Renal cortex interstitium (tissue), 11 donors: ENCODE measurements around the gene ADARB2. TPM values are rescaled to one million over a fixed set of nuclear protein-coding genes. Genes with fewer than 3 reads are reported as not detected.

Experiments
- DNase-seq, 11 donors: peaks; one replicate each; pipeline ENCODE4 v3.0.0-alpha.2; 2013; ENCODE audit warnings: low read depth in 9 of 11, low spot score in 4 of 11; ENCODE audit errors: extremely low read depth in 1 of 11
- polyA plus RNA-seq, 3 donors: library from polyadenylated mRNA; unstranded; fragments of 120-200 nt; gene quantifications; one replicate each; pipeline ENCODE4 v1.2.1, GENCODE V29; 2013; ENCODE audit not compliant: insufficient read length in 3 of 3

Gene ADARB2
- polyA plus RNA-seq, 3 donors: 1.1 to 2.1 (median 1.5) TPM

DNA sequence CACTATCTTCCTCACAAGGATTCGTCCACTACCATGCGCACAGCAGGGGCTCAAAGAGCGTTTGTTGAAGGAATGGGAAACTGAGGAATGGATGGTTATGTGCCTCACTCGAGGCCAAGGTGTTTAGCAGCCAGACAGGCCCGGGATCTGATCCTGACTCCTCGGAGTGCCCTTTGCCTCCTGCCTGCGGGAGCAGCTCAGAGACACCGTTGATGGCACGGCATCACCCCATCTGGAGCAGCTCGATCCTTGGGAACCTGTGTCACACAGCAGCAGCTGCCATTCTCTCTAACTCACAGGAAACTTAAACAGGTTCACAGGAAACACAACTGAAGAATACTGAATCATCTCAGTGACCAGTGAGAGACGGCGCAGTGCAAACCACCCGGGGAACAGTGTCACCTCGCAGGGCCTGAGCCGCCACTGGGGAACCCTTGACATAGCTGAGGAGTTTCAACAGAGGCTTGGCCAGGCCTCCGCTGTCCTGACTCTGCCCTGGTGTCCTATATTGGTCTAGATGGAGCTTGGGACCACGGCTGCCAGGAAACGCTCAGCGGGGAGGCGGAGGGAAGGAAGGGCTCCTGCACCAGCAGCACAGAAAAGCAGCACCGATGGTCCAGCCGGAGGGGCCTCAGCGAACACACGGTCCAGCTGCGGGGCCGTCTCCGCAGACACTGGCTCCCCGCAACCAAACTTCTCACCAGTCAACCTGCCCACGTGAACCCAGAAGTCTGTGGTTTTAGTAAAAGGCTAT lies 169.4 kb downstream of the ADARB2 start:
- DNase-seq: no peak

DNA sequence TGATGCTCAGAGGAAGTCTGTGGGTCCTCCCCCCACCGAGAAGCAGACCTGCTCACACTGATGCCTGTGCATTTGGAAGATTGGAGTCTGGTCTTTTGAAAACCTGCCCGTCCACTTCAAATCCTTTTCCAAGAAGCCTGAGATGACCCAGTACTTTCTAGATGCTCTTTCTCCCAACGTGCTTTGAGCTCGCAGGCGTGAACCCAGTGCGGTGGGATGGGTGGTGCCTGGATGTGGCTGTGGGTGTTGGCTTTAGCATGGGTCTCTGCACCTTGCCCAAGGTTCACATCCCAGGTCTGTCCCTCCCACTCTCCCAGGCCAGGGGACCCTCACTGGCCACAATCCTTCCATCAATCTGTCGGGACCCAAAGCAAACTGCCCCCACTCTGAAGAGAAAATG lies 170.2 kb downstream of the ADARB2 start:
- no peak for DNase-seq

DNA sequence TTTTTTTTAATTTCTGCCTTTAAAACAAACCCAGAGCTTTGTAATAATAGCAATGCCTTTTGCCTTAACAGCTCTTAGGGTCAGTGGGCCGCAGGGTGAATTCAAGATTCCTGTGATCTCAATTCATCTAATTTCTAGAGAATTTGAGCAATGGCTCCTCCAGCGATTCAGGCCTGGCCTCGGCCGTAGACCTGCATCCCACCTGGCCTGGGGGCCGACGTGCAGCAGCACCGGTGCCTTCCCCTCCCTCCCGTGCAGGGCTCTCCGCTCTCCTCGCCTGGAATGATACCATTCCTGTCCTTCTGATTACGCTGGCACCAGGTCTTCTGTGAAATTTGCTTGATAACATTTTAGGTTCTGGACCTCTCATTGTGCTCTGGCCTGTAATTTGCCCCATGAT lies 172.5 kb downstream of the ADARB2 start:
- DNase-seq: no peak

DNA sequence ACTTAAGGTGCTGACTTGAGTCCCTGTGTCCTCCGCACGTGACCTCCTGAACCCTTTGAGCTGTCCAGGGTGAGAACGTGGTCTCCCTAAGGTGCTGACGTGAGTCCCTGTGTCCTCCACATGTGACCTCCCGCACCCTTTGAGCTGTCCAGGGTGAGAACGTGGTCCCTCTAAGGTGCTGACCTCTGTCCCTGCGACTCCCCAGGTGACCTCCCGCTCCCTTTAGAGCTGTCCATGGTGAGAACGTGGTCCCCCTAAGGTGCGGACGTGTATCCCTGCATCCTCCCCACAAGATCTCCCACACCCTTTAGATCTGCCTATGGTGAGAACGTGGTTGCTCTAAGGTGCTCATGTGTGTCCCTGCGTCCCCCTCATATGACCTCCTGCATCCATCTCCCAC lies 174.3 kb downstream of the ADARB2 start:
- no peak for DNase-seq

DNA sequence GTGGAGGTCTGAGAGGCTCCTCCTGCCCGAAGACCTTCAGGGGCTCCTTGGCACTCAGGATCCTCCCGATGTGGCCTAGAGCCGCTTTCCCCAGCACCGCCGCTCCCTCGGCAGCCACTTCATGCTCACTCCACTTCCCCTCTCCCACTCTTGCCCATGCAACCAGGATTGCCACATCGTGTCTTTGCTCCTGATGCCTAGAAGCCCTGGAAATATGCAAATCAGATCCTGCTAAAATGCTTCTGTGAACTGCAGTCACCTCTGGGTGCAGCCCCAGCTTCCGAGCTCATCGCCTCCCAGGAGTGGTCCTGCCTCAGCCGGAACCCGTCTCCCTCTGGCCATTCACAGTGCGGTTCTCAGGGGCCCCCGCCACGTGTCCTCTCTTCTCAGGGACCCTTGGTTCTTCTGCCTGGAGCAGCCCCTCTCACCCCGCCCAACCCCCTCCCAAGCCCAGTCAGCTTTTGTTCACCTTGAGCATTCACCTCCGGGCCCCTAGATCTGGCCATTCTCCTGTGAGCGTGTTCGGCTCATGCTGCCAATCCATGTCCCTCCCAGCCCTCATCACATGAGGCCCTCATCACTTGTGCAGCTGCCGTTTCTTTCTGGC lies 175.5 kb downstream of the ADARB2 start:
- DNase-seq: no peak

DNA sequence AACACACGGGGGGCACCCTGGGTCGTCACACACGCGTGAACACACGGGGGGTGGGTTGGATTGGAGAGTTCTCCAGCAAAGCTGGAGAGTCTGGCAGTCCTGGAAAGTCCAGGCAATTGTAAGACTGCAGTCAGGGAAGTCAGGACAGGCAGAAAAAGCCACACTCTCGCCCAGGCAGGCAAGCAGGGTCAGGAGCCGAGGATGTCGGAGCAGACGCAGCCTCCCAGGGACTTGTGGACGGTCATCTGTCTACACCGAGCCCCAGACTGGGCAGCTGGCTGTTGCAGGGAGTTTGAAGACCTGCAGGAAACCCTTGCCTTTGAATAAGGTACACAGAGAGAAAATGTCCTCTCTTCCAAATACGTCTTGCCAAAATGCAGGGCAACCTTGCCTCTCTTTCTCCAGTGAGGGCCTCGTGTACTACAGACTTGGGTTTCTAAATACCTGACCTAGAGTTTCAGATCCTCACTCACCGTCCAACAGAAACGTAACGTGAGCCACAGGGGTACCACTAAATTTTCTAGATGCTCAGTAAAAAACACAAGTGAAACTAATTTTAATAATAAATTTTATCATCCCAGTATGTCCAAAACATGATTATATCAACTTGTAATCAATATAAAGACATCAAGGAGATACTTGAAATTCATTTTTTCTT lies 176.7 kb downstream of the ADARB2 start:
- DNase-seq: no peak

DNA sequence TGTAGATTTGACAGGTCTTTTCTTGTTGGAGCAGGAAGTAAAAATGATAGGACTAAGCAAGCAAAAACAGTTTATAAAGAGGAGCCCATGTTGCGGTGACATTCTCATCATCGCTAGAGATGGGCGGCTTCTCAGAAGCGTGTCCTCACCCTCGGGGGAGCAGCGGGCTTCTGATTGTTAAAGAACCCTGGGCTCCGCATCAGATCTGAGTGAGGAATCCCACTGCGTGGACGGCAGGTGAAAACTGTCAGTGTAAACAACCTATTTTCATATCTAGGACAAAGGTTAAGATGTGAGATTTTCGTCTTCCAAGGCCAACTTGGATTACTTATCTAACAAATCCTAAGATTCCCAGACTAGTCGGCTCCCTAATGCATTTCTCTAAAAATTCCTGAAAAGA lies 177.6 kb downstream of the ADARB2 start:
- DNase-seq: no peak

DNA sequence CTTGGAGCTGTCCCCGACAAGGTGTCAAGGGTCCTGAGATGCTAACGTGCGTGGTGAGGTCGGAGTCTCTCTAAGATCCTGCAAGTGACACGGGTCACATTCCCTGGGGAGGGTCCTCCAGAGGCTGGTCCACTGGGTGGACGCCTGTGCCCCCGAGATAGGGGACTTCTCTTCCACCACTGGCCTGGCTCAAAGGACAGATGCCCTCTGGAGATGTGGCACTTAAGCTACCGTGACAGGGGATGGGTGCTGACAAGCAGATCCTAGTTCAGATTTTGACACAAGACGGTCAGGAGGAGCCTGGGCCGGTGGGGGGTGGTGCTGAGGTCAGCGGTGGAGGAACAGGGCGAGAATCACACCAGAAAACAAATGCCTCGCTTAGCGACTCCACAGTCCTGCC lies 178.0 kb downstream of the ADARB2 start:
- DNase-seq: no peak

DNA sequence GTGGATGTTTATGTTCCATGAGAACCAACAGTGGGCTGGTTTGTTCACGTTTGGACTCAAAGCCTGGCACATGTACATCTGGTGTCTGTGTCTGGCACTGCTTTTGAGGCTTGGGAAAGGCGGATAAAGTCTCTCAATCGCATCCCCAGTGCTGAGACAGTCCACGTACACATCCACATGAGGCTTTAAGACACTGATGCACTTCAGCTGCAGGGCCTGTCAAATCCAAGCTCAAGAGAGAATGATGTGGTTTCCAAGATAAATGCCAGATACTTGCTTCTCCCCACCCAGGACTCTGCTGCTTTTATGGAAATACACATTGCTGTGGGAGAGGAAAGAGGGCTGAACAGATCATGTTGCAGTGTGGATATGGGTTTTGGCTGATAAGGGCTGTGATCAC lies 178.4 kb downstream of the ADARB2 start:
- no peak for DNase-seq

DNA sequence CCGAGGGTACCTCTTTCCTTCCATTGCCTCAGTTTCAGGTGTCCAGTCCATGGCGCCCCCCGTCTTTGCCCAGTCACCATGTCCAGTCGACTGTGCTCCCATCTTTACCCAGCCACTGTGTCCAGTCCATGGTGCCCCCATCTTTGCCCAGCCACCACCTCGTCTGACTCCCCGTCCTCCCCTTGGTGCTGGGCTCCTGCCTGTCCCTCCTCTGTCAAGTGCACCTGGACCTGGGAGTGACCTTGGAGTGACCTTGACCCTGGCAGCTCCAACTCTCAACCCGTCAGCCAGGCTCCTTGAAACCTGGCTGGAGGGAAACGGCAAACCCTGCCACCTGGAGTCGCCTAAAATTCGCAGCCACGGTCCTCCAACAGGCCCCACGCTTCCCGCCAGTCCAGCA lies 180.2 kb downstream of the ADARB2 start:
- no peak for DNase-seq

DNA sequence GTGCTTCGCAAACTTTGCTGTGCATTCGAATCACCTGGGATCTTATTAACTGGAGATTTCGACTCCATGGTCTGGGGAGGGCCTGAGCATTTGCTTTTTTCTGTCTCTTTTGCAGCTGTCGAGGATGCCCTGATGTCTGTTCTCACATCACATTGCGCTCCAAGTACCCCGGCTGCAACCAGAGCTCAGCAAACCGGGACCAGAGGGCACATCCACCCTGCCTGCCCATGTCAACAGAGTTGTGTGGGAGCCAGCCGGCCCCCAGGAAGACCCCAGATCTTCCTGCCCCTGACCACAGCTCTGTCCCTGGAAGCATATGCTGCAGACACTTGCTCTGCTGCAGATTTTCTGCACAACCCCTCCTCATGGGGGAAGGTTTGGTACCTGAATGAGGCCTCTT lies 180.8 kb downstream of the ADARB2 start:
- no peak for DNase-seq

DNA sequence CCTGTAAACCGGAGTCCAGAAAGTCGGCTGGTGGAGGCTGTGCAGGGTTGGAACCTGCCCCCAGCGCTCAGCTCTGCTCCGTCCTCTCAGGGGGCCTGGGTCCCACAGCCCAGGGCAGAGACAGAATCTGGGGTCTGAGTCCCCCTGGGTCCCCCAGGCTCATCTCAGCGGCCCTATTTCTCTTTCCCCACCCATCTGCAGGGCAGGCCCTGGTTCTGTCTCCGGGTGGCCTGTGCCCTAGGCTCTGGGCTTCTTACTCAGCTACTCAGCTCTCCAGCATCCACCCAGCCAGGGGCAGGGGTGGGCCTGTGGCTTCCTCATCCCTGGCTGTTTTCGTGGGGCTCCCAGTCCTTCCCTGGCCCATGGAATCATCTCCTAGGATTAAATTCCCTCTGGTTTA lies 183.4 kb downstream of the ADARB2 start:
- DNase-seq: no peak

DNA sequence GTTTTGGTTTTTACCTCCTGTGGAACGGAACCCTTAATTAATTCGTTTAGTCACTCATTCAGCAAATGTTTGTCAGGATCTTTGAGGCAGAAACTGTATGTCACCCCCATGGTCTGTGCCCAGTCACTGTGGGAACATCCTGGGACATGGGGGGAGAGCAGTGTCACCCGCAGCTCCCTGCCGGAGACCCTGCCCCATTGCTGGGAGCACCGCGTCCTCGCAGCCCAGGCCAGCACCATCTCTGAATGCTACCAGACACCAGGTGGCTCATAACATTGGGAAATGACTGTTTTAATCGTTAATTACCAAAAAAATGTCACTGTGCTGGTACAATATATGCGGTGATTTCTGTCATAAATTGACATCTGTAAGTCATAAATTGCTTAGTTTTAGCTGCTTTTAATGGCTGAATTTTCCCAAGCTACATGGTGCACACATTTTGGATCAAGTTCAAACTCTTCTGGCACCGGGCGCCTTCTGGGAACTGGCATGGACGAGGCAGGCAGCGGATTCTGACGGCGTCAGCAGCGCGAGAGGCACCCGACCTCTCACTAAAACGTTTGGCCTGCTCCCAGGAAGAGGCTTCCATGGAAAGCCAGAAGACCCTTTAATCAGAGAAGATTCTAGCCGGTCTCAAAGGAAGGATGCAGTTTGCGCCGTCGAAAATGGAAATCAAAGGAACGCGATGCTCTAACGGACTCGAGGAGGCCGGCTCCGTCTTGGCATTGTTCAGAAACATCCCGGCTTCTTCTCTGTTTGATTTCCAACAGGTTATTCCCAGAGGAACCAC lies 184.2 kb downstream of the ADARB2 start:
- DNase-seq: no peak

DNA sequence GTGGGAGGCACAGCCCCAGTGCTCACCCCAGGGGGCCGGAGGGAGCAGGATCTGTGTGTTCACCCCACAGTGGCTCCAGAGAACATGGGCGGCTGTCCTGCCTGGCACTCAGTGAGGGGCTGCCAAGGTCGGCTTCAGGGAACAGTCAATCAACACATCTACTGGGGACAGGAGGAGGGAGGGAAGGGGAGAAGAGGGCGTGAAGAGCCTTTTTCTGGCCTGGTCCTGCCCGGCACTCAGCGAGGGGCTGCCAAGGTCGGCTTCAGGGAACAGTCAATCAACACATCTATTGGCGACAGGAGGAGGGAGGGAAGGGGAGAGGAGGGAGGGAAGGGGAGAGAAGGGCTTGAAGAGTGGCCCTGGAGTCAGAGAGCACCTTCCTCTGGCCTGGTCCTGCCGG lies 184.9 kb downstream of the ADARB2 start:
- DNase-seq: no peak

DNA sequence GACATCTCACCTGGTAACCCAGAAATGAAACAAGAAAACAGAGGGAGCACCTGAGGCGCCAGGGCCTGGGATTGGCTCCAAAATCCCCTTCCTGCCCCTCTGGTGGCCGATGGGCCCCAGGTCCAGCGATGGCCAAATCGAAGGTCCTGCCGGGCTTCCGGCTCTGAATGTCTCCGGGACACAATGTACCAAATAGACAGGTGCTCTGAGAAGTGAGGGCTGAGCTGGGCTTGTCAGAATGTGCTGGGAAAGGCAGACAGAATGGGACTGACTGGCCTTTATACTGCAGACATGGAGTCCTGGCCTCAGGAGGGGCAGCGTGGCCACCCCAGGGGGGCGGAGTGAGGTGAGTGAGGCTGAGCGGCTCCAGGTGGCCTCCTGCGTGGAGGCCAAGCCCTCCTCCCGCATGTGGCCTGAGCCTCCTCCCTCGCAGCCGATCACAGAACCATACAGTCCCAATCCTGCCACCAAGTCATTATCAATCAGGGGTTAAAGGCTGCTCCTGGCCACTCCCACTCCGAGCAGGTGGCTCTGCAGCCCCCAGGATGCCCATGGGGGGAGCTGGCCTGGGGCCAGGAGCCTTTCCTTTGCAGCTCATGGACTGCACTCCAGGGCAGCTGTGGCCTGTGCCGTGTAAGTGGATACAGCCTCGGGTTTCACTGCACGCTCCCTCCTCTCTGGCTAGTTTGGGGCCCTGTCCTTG lies 185.5 kb downstream of the ADARB2 start:
- DNase-seq: no peak

DNA sequence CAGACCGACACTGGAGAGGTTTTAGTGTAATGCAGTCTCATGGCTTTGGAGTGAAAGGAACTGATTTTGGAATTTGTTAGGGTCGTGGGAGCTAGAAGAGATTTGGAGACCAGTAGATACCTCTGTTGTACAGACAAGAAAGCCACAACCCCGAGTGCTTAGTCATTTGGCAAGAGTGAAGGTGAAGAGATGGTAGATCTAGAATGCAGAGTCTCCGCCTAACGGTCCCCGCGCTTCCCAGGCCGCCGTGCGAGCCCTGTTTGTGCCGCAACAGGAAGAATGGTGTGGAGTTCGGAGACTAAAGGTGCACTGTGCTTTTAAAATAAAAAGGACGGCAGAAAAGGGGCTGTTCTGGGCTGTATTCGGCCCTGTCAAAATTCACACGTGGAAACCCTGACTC lies 186.7 kb downstream of the ADARB2 start:
- no peak for DNase-seq

DNA sequence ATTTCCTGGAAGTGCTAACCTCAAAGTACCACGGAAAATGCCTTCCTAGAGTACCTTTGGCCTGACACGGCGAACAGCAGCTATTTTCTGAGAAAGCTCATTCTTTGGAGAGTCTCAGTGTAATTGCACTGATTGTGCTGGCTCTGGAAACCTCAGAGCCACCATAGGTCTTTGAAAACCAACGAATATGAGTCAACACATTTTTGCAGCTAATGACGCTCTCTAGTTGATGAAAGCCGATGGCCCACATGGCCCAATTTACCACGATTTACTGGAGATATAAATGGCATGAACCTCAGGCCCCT lies 187.1 kb downstream of the ADARB2 start:
- no peak for DNase-seq

DNA sequence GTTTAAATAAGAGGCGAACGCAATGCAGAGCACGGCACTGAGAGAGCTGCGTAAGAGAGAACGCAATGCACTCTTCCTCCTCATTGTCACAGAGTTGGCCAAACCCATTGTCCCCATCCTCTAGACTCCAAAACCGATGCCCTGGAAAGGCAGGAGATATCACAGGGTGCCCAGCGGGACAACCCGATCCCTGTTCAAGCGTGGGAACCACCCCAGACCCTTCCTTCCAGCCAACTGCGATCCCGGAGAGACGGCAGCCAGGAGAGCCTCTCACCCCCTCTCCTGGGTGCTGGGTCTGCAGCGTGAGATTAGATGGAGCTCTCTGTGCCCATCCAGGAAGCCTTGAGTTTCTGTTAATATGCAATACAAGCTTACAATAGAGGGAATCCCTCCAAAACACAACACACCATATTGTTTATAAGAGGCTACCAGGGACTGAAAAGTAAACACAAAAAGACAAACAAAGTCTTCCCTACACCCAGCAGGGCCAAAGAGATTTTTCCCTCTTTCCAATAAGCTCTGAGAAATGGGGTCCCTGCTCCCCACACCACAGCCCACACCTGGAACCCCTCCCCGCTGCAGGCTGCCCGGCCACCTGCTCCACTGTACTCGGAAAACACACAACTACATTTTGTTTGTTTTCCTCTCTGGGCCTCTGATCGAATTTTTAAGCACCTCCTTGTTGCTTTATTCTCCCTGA lies 187.6 kb downstream of the ADARB2 start:
- DNase-seq: no peak

DNA sequence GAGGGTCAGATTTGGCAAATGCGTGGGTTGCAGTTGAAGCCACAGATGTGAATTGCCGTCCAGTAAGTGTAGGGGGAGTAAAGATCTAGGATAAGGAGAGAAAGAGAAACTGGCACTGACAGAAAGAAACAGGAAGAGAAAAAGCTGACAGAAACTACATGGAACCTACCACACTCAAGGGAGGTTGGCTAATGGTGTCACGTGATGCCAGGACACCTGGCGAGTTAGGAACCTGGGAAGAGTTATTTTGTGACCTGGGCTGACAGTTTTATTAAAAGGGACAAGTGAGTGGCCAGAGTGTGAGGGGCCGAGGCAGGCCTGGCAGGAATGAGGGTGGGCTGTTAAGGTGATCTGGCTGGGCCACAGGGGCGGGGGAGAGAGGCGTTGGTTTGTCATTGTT lies 188.7 kb downstream of the ADARB2 start:
- no peak for DNase-seq
